ENCODE measurements around the gene ANKRD28.
"Not testable (repeated sequence)": the region's sequence is repeated elsewhere in the genome, so short reads cannot be mapped to it uniquely, and the experiment has no call there.

The ANKRD28 gene

DNA sequence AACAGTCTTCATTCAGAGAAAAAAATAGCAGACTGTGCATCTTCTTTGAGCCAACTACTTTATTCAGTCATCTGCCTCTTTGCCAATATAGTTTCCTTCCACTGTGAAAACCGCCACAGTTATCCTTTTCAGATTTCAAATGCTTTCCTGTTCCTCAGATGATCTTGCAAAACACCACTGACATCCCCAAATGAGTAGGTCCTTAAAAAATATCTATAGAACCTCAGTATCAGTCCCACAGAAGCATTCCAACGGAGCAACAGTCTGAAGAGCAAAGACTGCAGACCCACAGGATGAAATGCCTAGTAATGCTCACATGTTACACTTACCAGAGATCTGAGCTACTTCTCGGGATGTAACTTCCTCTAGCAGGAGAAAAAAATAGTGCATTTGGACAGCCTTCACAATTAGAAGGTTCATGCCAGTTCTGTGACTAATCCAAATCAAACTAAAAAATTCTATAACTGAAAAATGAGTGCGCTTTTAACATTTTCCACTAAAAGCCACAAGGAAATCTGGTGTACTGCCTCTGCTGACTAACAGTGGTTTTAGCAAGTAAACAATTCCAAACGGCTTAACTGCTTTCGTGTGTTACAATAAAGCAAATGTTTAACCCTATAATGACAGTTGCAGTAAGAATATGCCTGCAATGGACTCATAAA is at the start of gene ANKRD28:
TSS of gene ANKRD28 (minus strand) at position 338 of the 662 bp plus-strand sequence. CDS start 1,458 bp downstream, outside the sequence.
- TF ChIP-seq CTCF (IDR thresholded peaks at IDR 0.05; ENCODE audit: control insufficient read depth, extremely low read depth, insufficient read depth): peak; percentile 26; the same call in 1 of the 2 replicates
- H3K4me3 ChIP-seq (ENCODE audit: low read depth, low read length): peak within 1 kb of the TSS; percentile 47
- DNase-seq (ENCODE audit: low read depth): no peak

DNA sequence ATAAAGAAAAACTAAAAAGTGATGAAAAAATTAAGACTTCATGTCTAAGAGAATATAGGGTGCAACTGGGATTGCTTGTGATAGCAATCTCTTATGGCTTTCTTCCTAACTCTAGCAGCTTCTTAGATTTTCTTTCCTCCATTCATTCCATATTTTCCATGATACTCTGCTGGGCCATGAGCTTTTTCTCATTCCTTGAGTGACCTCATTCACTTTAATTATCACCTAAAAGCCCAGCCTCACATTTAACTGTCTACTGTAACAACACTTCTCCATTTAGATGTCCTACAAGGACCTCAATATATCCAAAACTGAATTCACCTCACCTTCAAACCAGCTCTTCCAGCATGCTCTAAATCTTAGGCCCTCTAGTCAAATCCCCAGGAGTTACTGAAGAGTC is 49.5 kb upstream of the ANKRD28 start:
- DNase-seq (ENCODE audit: low read depth): no peak
- no peak overlapping the region for H3K4me3 ChIP-seq (ENCODE audit: low read depth, low read length)
- TF ChIP-seq CTCF (IDR thresholded peaks at IDR 0.05; ENCODE audit: control insufficient read depth, extremely low read depth, insufficient read depth): no peak

DNA sequence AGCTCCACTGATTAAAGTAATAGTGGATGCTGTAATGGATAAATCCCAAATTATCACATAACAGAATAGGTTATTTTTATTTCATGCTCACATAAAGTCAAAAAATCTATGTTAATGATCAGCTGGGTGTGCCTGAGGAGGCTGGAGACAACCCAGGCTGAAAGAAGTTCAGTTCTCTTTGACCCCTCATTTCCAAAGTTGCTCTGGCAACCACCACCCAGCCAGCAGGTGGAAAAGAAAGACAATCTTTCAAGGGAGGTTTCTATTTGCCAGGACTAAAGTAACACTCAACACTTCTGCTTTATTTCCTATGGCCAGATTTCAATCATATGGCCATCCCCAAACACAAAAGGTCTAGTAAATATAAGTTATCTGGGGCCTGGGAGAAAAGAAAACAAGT is 48.8 kb upstream of the ANKRD28 start:
- no peak for TF ChIP-seq CTCF (IDR thresholded peaks at IDR 0.05; ENCODE audit: control insufficient read depth, extremely low read depth, insufficient read depth)
- no peak for DNase-seq (ENCODE audit: low read depth)
- no peak overlapping the region for H3K4me3 ChIP-seq (ENCODE audit: low read depth, low read length)

DNA sequence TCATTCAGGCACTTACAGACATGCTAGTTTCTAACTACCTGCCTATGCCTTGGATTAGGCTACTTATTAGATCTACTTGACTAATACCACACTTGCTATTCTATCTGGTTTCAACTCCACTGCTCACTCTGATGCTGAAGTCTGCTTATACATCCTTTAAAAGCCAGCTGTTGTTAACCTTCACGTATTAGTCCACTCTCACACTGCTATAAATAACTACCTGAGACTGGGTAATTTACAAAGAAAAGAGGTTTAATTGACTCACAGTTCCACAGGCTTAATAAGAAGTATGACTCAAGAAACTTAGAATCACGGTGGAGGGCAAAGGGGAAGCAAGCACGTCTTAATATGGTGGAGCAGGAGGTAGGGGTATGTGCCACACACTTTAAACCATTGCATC is 47.7 kb upstream of the ANKRD28 start:
- no peak overlapping the region for H3K4me3 ChIP-seq (ENCODE audit: low read depth, low read length)
- DNase-seq (ENCODE audit: low read depth): no peak
- TF ChIP-seq CTCF (IDR thresholded peaks at IDR 0.05; ENCODE audit: control insufficient read depth, extremely low read depth, insufficient read depth): no peak

DNA sequence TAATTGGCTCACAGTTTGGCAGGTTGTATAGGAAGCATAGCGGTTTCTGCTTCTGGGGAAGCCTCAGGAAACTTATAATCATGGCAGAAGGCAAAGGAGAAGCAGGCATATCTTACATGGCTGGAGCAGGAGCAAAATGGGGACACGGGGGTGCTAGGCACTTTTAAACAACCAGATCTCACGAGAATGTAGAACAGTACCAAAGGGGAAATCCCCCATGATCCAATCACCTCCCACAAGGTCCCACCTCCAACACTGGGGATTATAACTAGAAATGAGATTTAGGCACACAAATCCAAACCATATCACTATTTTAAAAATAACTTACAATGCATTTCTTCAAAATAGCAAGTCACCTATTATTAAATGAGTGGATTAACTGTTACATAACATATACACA is 47.1 kb upstream of the ANKRD28 start:
- TF ChIP-seq CTCF (IDR thresholded peaks at IDR 0.05; ENCODE audit: control insufficient read depth, extremely low read depth, insufficient read depth): no peak
- no peak for DNase-seq (ENCODE audit: low read depth)

DNA sequence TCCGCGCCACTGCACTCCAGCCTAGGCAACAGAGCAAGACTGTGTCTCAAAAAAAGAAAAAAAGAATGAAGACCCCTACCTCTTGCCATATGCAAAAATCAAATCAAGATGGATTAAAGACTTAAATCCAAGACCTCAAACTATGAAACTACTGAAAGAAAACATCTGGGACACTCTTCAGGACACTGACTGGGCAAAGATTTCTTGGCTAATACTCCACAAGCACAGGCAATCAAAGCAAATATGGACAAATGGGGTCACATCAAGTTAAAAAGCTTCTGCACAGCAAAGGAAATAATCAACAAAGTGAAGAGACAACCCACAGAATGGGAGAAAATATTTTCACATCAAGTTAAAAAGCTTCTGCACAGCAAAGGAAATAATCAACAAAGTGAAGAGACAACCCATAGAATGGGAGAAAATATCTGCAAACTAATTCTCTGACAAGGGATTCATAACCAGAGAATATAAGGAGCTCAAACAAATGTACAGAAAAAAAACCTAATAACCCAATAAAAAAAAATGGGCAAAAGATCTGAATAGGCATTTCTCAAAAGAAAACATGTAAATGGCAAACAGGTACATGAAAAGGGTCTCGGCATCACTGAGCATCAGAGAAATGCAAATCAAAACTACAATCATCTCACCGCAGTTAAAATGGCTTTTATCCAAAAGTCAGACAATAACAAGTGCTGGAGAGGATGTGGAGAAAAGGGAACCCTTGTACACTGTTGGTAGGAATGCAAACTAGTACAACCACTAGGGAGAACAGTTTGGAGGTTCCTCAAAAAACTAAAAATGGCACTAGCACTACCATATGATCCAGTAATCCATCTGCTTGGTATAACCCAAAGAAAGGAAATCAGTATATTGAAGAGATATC is 43.6 kb upstream of the ANKRD28 start:
- DNase-seq (ENCODE audit: low read depth); H3K4me3 ChIP-seq (ENCODE audit: low read depth, low read length): not testable (repeated sequence)

More for the DNA sequence above, 47.1 kb upstream of the ANKRD28 start:
- H3K4me3 ChIP-seq (ENCODE audit: low read depth, low read length): no peak overlapping the region

- TF ChIP-seq CTCF (IDR thresholded peaks at IDR 0.05; ENCODE audit: control insufficient read depth, extremely low read depth, insufficient read depth): no peak
- no peak overlapping the region for H3K4me3 ChIP-seq (ENCODE audit: low read depth, low read length)
- DNase-seq (ENCODE audit: low read depth): no peak
Measured at GRCh38 chr3:15839568-15839967, 41.8 kb upstream of the ANKRD28 start.
